Skeletal muscle satellite cell (primary cell): Measurements from ENCODE around the gene SNTB2.

Experiments
- H3K27me3 ChIP-seq: 2 replicates; pipeline ENCODE4 v1.7.0; 2013; ENCODE audit warnings: low read length; ENCODE audit not compliant: control insufficient read depth, insufficient read depth
- H3K36me3 ChIP-seq: 2 replicates; pipeline ENCODE4 v1.7.0; 2013; ENCODE audit warnings: mild to moderate bottlenecking, control low read depth, low read length; ENCODE audit not compliant: insufficient read depth
- H3K4me1 ChIP-seq: 2 replicates; pipeline ENCODE4 v1.7.0; 2013; ENCODE audit warnings: low read length; ENCODE audit not compliant: control insufficient read depth, insufficient read depth
- H3K4me2 ChIP-seq: 2 replicates; pipeline ENCODE4 v1.7.0; 2013; ENCODE audit warnings: mild to moderate bottlenecking, low read length
- H3K4me3 ChIP-seq: 2 replicates; pipeline ENCODE4 v1.7.0; 2013; ENCODE audit warnings: low read length
- H3K9ac ChIP-seq: 2 replicates; pipeline ENCODE4 v1.7.0; 2013; ENCODE audit warnings: mild to moderate bottlenecking, low read depth, low read length, moderate library complexity
- H3K9me3 ChIP-seq: replicated peaks from 2 replicates; pipeline ENCODE4 v1.7.0; 2013; ENCODE audit warnings: mild to moderate bottlenecking, control low read depth, low read length

Gene SNTB2

DNA sequence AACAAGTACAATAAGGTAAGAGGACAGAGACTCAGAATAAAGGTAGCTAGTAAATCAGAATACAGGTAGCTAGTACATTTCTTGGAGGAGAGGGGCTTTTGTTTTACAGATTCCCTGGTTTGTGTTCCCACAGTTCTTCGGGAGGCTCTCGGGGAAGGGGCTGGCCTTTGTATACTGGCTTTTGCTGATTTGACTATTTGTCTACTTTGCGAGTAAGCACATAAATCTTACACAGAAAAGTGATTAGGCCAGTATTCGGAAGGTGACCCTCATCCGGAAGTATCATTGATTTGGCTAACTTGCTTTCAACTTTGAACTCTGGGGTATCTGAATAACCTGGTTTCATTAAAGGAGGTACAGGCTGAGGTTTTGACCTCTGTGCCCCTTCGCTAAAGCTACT is 21.4 kb upstream of the SNTB2 start:
- Histone ChIP-seq H3K27me3 (no peaks in the 10 kb centered on the region), H3K9ac (no peak overlapping the region), H3K36me3 (peaks cover 72% of the 10 kb centered on the region), H3K4me2 (no peak overlapping the region), H3K4me1 (peaks cover 20% of the 10 kb centered on the region), H3K9me3 (no peaks in the 10 kb centered on the region), H3K4me3 (no peak overlapping the region)

DNA sequence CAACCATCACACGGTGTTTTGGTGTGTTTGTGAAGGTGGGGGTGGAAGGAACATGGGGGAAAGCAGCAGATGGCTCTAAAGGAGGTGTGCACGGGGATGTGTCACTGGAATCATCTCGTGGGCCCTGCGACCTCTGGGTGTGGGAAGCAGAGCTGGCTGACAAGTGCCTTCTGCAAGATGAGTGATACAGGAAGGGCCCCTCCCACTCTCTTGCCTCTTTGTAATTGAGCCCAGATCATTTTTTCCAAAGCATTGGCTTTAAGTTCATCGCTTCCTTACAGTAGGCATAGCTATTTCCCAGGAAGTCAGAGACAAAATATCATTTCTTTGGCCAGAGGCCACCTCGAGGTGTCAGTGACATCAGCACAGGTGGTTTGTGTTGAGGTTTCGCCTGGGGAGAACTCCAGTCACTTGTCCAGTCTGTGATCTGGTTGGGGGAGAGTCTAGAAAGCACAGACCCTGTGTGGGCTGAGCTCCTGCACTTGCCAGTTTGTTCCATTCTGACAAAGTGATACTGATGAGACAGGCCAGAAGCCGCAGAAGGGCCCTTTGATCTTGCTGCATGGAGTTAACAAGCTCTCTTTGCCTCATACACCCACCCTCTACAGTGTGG is 20.6 kb upstream of the SNTB2 start:
- H3K4me3 ChIP-seq: peak overlapping the region; percentile 9
- no peaks in the 10 kb centered on the region for H3K27me3 ChIP-seq
- no peaks in the 10 kb centered on the region for H3K9me3 ChIP-seq
- peaks cover 20% of the 10 kb centered on the region for H3K4me1 ChIP-seq
- peak overlapping the region; percentile 12 for H3K4me2 ChIP-seq
- no peak overlapping the region for H3K9ac ChIP-seq
- peaks cover 65% of the 10 kb centered on the region for H3K36me3 ChIP-seq

DNA sequence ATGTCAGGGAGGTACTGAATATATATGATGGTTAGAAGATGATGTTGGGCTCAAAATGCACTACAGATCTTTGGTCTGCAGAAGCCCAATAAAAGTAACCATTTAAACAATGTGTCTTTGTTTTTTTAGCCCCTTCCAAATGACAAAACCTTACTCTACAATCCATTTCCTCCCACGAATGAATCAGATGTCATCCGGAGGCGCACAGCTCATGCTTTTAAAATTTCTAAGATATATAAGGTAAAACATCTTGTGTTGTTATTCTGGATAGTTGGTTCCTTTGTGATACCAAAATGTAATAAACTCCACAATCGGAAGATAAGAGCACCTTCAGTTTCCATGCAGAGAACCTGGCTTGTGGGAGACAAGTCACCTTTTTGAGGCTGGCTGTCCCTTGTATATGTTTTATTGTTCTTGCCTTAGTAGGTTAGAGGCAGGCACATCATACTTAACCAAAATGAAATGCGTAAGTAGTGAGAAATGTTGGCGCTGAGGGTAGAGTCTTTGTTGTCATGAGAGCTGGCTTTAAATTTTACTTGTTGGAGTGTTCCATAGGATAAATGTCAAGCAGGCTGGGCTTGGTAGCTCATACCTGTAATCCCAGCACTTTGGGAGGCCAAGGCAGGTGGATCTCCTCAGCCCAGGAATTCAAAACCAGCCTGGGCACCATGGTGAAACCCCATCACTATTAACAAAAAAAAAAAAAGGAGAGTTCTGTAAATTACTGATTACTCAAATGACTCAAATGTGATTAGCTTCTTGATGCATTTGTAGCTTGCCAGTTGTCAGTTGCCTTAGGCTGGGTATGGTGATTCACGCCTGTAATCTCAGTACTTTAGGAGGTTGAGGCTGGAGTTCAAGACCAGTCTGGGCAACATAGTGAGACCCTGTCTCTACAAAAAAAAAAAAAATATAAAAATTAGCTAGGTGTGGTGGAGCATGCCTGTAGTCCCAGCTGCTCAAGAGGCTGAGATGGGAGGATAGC is 19.7 kb upstream of the SNTB2 start:
- peaks cover 61% of the 10 kb centered on the region for H3K36me3 ChIP-seq
- H3K9me3 ChIP-seq: no peaks in the 10 kb centered on the region
- H3K4me2 ChIP-seq: peak overlapping the region; percentile 12
- peaks cover 26% of the 10 kb centered on the region for H3K4me1 ChIP-seq
- H3K27me3 ChIP-seq: no peaks in the 10 kb centered on the region
- peak overlapping the region; percentile 9 for H3K4me3 ChIP-seq
- H3K9ac ChIP-seq: no peak overlapping the region

DNA sequence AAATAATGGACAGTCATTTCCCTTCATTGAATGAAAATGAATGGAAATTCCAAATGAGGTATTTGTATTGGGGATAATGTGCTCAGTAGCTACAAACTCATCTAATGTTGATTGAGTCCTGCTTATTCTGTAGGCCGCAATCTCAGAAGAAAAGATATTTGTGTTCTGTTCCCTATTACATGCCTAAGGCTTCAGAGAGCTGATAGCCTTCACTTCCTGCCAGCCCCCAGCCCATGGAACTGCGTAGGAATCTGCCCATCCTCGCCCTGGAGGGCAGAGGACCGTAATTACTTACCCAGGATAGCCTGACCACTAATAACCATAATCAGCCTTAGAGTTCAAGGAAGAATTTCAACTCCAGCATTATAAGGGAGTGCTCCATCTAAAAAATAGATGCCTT is 17.9 kb upstream of the SNTB2 start:
- H3K4me3 ChIP-seq: no peak overlapping the region
- no peak overlapping the region for H3K4me2 ChIP-seq
- no peaks in the 10 kb centered on the region for H3K27me3 ChIP-seq
- no peak overlapping the region for H3K9ac ChIP-seq
- no peaks in the 10 kb centered on the region for H3K9me3 ChIP-seq
- H3K36me3 ChIP-seq: peaks cover 50% of the 10 kb centered on the region
- H3K4me1 ChIP-seq: peaks cover 36% of the 10 kb centered on the region

DNA sequence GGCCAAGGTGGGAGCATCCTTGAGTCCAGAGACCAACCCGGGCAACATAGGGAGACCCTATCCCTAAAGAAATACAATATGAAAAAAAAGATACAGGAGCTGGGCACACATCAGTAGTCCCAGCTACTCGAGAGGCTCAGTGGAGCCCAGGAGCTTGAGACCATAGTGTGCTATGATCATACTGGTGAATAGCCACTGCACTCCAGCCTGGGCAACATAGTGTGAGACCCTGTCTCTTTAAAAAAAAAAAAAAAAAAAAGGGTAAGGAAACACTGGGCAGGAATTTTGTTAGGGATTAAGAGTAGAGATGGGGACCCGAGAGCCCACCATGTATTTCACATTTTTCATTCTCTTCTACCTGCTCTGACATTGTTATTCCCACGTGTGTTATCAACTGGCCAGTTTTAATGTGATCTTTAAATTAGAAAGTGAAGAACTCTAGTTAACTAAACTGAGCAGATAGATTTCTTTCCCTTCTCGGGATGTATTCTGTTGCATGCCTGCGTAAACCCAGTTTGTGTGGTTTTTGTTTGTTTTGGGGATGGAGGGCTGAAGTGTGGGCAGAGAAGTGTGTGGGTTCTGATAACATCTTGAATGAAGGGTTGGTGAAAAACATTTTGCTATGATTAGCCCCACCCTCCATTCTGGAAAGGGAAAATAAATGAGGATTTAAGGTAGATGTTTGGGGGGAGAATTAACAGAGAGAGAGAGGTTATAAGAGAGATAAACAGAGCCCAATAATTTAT is 17.2 kb upstream of the SNTB2 start:
- no peak overlapping the region for H3K4me3 ChIP-seq
- no peak overlapping the region for H3K4me2 ChIP-seq
- no peak overlapping the region for H3K9ac ChIP-seq
- no peaks in the 10 kb centered on the region for H3K27me3 ChIP-seq
- H3K4me1 ChIP-seq: peaks cover 41% of the 10 kb centered on the region
- H3K9me3 ChIP-seq: no peaks in the 10 kb centered on the region
- peaks cover 47% of the 10 kb centered on the region for H3K36me3 ChIP-seq

DNA sequence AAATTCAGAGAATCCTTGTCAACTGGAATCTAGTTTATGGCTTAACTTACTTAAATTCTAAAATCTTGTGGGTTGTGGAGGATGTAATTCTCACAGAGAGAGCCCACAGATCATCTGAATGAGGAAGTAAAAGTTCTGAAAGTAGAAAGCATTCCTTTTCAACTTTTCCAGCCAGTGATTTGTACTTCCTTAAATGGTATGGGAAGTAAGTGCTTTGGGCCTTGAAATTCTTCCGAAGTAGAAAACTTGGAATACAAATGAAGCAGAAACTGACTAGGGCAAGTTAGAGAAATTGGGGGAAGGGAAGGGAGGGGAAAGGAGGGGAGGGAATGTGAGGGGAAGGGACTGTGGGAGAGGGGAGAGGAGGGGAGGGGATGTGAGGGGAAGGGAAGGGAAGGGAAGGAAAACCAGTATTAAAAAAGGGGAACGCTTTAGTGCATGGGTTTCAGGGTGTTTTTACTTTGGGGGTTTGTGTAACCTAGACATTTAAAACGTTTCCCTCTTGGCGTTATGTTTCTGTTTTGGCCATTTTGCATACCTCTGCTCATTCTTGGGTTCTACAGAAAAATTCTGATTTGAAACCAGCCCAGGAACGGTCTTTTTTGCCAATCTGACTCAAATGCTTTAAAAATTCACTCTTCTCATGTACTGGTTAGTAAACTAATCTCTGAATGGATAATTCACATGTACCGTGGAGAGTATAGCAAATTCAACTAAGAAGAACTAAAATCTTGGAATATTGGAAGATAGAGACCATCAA is 15.5 kb upstream of the SNTB2 start:
- Histone ChIP-seq H3K4me2 (no peak overlapping the region), H3K9me3 (no peaks in the 10 kb centered on the region), H3K4me1 (peaks cover 35% of the 10 kb centered on the region), H3K4me3 (no peak overlapping the region), H3K36me3 (peaks cover 31% of the 10 kb centered on the region), H3K9ac (peak overlapping the region; percentile 16), H3K27me3 (no peaks in the 10 kb centered on the region)

DNA sequence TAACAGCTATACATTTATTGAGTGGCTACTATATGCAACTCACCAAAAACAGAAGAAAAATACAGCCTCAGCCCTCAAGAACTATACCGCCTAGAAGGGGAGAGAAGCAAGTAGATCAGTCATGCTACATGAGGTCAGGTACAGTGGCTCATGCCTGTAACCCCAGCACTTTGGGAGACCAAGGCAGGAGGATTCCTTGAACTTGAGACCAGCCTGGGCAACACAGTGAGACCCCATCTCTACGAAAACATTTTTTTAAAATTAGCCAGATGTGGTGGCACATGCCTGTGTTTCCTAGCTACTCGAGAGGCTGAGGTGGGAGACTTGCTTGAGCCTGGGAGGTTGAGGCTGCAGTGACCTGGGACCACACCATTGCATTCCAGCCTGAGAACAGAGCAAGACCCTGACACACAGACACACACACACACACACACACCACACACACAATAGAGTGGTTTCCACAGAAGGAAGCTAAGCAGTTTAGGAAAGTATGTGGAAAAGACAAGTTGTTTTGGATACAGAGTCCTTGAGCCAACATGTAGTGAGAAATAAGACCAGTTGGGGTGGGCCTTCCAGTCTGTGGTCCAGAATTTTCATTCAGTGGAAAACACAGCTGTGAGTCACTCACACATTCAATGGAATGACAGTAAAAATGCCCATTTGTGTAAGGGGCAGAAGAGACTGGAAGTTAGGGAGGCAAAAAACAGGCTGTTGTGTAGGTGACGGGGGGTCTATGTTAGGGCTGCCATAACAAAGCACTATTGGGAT is 10.7 kb upstream of the SNTB2 start:
- Histone ChIP-seq H3K36me3 (no peaks in the 10 kb centered on the region), H3K4me2 (no peak overlapping the region), H3K9me3 (no peaks in the 10 kb centered on the region), H3K4me1 (peaks cover 44% of the 10 kb centered on the region), H3K4me3 (no peak overlapping the region), H3K9ac (no peak overlapping the region), H3K27me3 (no peaks in the 10 kb centered on the region)

DNA sequence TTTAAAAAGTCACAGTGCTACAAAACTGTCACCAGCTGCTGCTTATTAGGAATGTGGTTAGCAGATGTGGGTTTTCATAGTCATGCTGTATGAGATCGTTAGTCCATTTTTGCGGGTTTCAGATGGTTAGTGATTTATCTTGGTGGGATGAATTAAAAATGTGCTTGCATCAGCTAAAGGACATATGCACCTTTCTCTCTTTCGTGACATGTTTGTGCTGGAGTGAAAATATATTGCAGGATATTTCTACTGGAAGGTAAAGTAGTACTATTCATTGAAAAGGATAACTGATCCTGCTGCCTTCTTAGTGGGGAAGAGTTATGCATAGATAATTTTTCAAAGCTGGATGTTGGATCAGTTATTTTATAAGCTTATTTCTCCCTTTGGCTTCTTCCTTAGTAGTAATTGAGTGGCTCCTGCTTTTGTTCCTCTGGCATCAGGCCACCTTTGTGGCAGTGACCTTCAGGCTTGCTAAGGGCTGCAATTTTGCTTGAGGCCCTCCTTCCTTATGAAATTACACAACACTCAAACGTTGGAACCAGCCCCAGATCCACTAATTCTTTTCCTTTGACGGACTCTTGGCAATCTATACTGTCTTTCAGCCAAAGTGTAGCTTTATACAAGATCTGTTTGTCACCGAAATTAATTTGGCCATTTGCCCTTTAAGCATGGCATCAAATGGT is 7.5 kb upstream of the SNTB2 start:
- Histone ChIP-seq H3K9me3 (no peaks in the 10 kb centered on the region), H3K4me2 (peak overlapping the region; percentile 49), H3K27me3 (no peaks in the 10 kb centered on the region), H3K4me1 (peaks cover 31% of the 10 kb centered on the region), H3K9ac (no peak overlapping the region), H3K36me3 (no peaks in the 10 kb centered on the region), H3K4me3 (no peak overlapping the region)

DNA sequence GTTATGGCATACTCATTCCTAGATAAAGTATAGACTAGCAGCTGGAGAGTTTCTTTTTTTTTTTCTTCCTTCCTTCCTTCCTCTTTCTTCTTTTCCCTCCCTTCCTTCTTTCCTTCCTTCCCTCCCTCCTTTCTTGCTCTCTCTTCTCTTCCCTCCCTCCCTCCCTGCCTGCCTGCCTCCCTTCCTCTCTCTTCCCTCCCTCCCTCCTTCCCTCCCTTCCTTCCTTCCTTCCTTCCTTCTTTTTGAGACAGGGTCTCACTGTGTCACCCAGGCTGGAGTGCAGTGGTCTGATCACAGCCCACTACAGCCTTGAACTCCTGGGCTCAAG is 7.0 kb upstream of the SNTB2 start:
- H3K4me2 ChIP-seq: peak overlapping the region; percentile 49
- peaks cover 31% of the 10 kb centered on the region for H3K4me1 ChIP-seq
- H3K36me3 ChIP-seq: no peaks in the 10 kb centered on the region
- no peak overlapping the region for H3K9ac ChIP-seq
- H3K9me3 ChIP-seq: no peaks in the 10 kb centered on the region
- H3K4me3 ChIP-seq: no peak overlapping the region
- no peaks in the 10 kb centered on the region for H3K27me3 ChIP-seq

DNA sequence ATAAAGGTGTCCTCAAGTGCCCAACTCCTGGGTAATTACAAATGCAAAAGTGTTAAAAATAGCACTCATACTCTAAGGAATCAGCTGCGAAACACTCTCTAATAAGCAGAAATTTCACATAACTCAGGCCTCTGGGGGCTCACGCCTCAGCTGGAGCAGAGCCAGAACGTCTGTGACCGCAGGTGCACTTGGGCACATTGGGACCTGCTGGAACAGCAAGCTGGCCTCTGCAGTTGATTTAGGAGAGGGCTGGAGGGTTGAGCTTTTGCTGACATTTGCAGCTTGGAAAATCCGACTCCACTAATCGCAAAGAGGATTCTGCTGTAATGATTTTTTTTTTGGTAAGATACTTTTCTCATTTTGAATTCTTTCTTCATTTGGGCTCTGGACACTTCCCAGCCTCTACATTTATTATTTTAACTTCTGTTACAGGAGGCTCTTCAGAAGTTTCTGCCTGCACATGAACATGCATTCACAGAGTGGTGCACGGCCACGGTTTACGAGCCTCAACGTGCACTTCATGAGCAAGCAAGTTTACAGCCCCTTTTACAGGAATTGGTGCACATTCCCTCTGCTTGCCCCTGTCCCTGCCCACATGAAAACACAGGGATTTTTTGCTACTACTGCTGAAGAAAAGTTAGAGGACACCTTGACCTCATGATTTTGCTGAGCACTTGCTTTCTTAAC is 4.1 kb upstream of the SNTB2 start:
- Histone ChIP-seq H3K4me2 (no peak overlapping the region), H3K36me3 (no peaks in the 10 kb centered on the region), H3K9ac (no peak overlapping the region), H3K9me3 (no peaks in the 10 kb centered on the region), H3K27me3 (no peaks in the 10 kb centered on the region), H3K4me3 (no peak overlapping the region), H3K4me1 (peaks cover 30% of the 10 kb centered on the region)
